H9 (cell line): ENCODE results near the gene GLDC. TPM values are rescaled to one million over a fixed set of nuclear protein-coding genes. Genes with fewer than 3 reads are reported as not detected.

Experiments
- DNase-seq: peaks from one replicate; pipeline ENCODE4 v3.0.0-alpha.2; 2017
- H2AFZ ChIP-seq: one replicate; pipeline ENCODE4 v1.6.1; 2013; ENCODE audit warnings: mild to moderate bottlenecking, low read length, control low read depth, moderate library complexity
- H2AK5ac ChIP-seq: 2 replicates; pipeline ENCODE4 v1.6.1; 2013; ENCODE audit warnings: low read length, control low read depth, mixed read lengths; ENCODE audit not compliant: insufficient read length
- H2BK120ac ChIP-seq: one replicate; pipeline ENCODE4 v1.6.1; 2013; ENCODE audit warnings: low read depth, mild to moderate bottlenecking, low read length, control low read depth, inconsistent platforms; ENCODE audit not compliant: poor library complexity, severe bottlenecking
- H2BK12ac ChIP-seq: 2 replicates; pipeline ENCODE4 v1.6.1; 2013; ENCODE audit warnings: low read length, control low read depth, mixed read lengths, low read depth; ENCODE audit not compliant: insufficient read length
- H2BK15ac ChIP-seq: 2 replicates; pipeline ENCODE4 v1.6.1; 2013; ENCODE audit warnings: low read depth, low read length, control low read depth
- H2BK20ac ChIP-seq: one replicate; pipeline ENCODE4 v1.6.1; 2013; ENCODE audit warnings: low read depth, mild to moderate bottlenecking, low read length, control low read depth, inconsistent platforms; ENCODE audit not compliant: poor library complexity, severe bottlenecking
- H2BK5ac ChIP-seq: 2 replicates; pipeline ENCODE4 v1.6.1; 2013; ENCODE audit warnings: low read length, control low read depth, mixed read lengths; ENCODE audit not compliant: insufficient read length
- H3K14ac ChIP-seq: 2 replicates; pipeline ENCODE4 v1.6.1; 2013; ENCODE audit warnings: low read length, control low read depth; ENCODE audit not compliant: insufficient read depth
- H3K18ac ChIP-seq: 2 replicates; pipeline ENCODE4 v1.6.1; 2013; ENCODE audit warnings: low read depth, mild to moderate bottlenecking, mixed read lengths, low read length, control low read depth; ENCODE audit not compliant: insufficient read length
- H3K23ac ChIP-seq: 2 replicates; pipeline ENCODE4 v1.6.1; 2013; ENCODE audit warnings: low read length, control low read depth, mixed read lengths, low read depth; ENCODE audit not compliant: insufficient read length
- H3K23me2 ChIP-seq: 2 replicates; pipeline ENCODE4 v1.6.1; 2013; ENCODE audit warnings: low read depth, mild to moderate bottlenecking, mixed read lengths, low read length, control low read depth; ENCODE audit not compliant: insufficient read length, poor library complexity, severe bottlenecking
- H3K27ac ChIP-seq: 2 replicates; pipeline ENCODE4 v1.5.1; 2013; ENCODE audit warnings: low read length, control low read depth, mixed read lengths, low read depth; ENCODE audit not compliant: insufficient read length
- H3K27me3 ChIP-seq: 2 replicates; pipeline ENCODE4 v1.6.1; 2013; ENCODE audit warnings: low read length, control low read depth, inconsistent platforms; ENCODE audit not compliant: insufficient read depth
- H3K4ac ChIP-seq: 2 replicates; pipeline ENCODE4 v1.6.1; 2013; ENCODE audit warnings: low read depth, mild to moderate bottlenecking, control low read depth, inconsistent platforms, low read length, moderate library complexity
- H3K4me1 ChIP-seq: 2 replicates; pipeline ENCODE4 v1.6.1; 2013; ENCODE audit warnings: low read length, control low read depth, inconsistent platforms; ENCODE audit not compliant: insufficient read depth
- H3K4me2 ChIP-seq: 2 replicates; pipeline ENCODE4 v1.6.1; 2013; ENCODE audit warnings: low read length, control low read depth, mixed read lengths; ENCODE audit not compliant: insufficient read length, insufficient read depth
- H3K56ac ChIP-seq: 2 replicates; pipeline ENCODE4 v1.6.1; 2013; ENCODE audit warnings: low read depth, mild to moderate bottlenecking, mixed read lengths, low read length, control low read depth; ENCODE audit not compliant: insufficient read length
- H3K79me1 ChIP-seq: 2 replicates; pipeline ENCODE4 v1.6.1; 2013; ENCODE audit warnings: low read depth, mild to moderate bottlenecking, moderate library complexity, low read length, control low read depth, inconsistent platforms; ENCODE audit not compliant: insufficient read depth, poor library complexity, severe bottlenecking
- H3K79me2 ChIP-seq: 2 replicates; pipeline ENCODE4 v1.6.1; 2013; ENCODE audit warnings: low read length, control low read depth, inconsistent platforms; ENCODE audit not compliant: insufficient read depth
- H3K9ac ChIP-seq: 2 replicates; pipeline ENCODE4 v1.6.1; 2013; ENCODE audit warnings: low read length, control low read depth, mixed read lengths; ENCODE audit not compliant: insufficient read length; ENCODE audit errors: extremely low read depth
- H3K9me3 ChIP-seq: one replicate; pipeline ENCODE4 v1.6.1; 2013; ENCODE audit warnings: low read depth, low read length, inconsistent platforms; ENCODE audit not compliant: control insufficient read depth
- H3T11ph ChIP-seq: one replicate; pipeline ENCODE4 v1.6.1; 2013; ENCODE audit warnings: mild to moderate bottlenecking, low read length, control low read depth, inconsistent platforms
- H4K20me1 ChIP-seq: one replicate; pipeline ENCODE4 v1.6.1; 2013; ENCODE audit not compliant: control insufficient read depth, insufficient read length, insufficient read depth
- H4K5ac ChIP-seq: 2 replicates; pipeline ENCODE4 v1.6.1; 2013; ENCODE audit warnings: low read depth, mild to moderate bottlenecking, mixed read lengths, low read length, control low read depth; ENCODE audit not compliant: insufficient read length
- H4K8ac ChIP-seq: replicated peaks from 2 replicates; pipeline ENCODE4 v1.6.1; 2013; ENCODE audit warnings: low read length, control low read depth, mixed read lengths, low read depth; ENCODE audit not compliant: insufficient read length
- H4K91ac ChIP-seq: 2 replicates; pipeline ENCODE4 v1.6.1; 2013; ENCODE audit warnings: low read depth, mild to moderate bottlenecking, moderate library complexity, mixed read lengths, low read length, control low read depth; ENCODE audit not compliant: insufficient read length
- H3K27ac Mint-ChIP-seq, 3 experiments: 2 replicates in 2 of 3; 3 replicates in 1 of 3; pipeline ENCODE4 v1.8.0; 2020 to 2021; ENCODE audit warnings: mixed read lengths in 3 of 3, mild to moderate bottlenecking in 1 of 3, moderate library complexity in 1 of 3
- H3K27me3 Mint-ChIP-seq: 2 replicates; pipeline ENCODE4 v1.8.0; 2021; ENCODE audit warnings: low read depth, mild to moderate bottlenecking, moderate library complexity, mixed read lengths
- H3K36me3 Mint-ChIP-seq, 3 experiments: 2 replicates in 2 of 3; 3 replicates in 1 of 3; pipeline ENCODE4 v1.8.0; 2020 to 2021; ENCODE audit warnings: low read depth in 3 of 3, mixed read lengths in 3 of 3; ENCODE audit not compliant: insufficient read depth in 1 of 3
- H3K4me1 Mint-ChIP-seq, 2 experiments: 2 replicates each; pipeline ENCODE4 v1.8.0; 2020; ENCODE audit warnings: mixed read lengths in 2 of 2
- H3K4me3 Mint-ChIP-seq, 2 experiments: 2 replicates in 1 of 2; 3 replicates in 1 of 2; pipeline ENCODE4 v1.8.0; 2020 to 2021; ENCODE audit warnings: mild to moderate bottlenecking in 2 of 2, mixed read lengths in 2 of 2, moderate library complexity in 1 of 2
- H3K9me3 Mint-ChIP-seq, 2 experiments: 2 replicates in 1 of 2; 3 replicates in 1 of 2; pipeline ENCODE4 v1.8.0; 2020; ENCODE audit warnings: mild to moderate bottlenecking in 2 of 2, mixed read lengths in 2 of 2, moderate library complexity in 1 of 2
- WGBS: extraction: QIAGEN DNeasy Blood & Tissue Kit; methylation state at CpG from one replicate; pipeline ENCODE4 v1.1.7; 2013; ENCODE audit warnings: missing lambda C conversion rate, low lambda C conversion rate, mixed read lengths; ENCODE audit not compliant: insufficient read length; ENCODE audit errors: extremely low coverage; 5-methylcytosine and 5-hydroxymethylcytosine counted together
- total RNA-seq: library from RNA; stranded (reverse); gene quantifications from 2 replicates; pipeline ENCODE4 v1.2.1, GENCODE V29; 2021
- TF ChIP-seq, protein P1 (sequence below): fragments of 200-600 bp; sonication (generic); conservative IDR thresholded peaks from 3 replicates; pipeline ENCODE4 v1.8.0; 2021; ENCODE audit warnings: antibody characterized with exemption, mild to moderate bottlenecking

Gene GLDC
- total RNA-seq, 1 experiment from 2014 or later = 74.4 TPM

DNA sequence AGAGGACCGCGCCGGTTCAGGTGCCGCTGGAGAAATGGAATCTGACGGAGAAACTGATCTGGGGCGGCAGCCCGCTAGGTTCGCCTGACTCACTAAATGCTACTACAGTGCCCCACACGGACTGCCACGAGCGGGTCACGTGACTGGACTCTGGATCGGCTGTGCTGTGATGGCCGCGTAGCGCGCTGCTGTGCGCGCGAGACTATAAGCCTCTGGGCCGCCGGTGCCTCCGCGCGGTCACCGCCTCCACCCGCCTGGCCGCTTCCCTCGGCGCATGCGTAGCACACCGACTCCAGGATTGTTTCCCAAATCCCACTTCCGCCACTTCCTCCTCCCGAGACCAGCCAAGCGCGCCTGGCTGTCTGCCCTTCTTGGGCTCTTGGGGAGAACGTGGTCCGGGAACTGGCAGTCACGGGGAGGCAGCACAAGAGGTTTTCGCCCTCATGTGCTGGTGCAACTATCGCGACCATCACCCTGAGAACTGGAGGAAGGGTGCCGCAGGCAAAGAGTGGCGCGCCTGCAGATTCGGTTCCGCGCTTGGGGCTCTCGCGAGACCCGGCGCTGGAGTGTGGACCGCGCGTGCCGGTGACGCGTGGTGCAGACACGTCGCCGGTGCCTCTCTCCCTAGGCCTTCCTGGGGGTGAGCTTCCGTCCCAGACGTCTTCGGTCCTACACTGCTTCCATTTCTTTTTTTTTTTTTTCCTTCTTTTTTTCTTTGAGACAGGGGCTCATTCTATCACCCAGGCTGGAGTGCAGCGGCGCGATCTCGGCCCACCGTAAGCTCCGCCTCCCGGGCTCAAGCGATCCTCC lies 35.8 kb upstream of the GLDC start:
- H3T11ph ChIP-seq = no peak overlapping the region
- peaks cover 2 to 10% (median 8%) of the 10 kb centered on the region in 3 experiments for H3K36me3 Mint-ChIP-seq
- no peak overlapping the region for H3K23ac ChIP-seq
- peak overlapping the region; percentile 91 for H3K4me3 Mint-ChIP-seq
- H3K18ac ChIP-seq = peak overlapping the region; percentile 95
- peak overlapping the region; percentile 47 for H4K5ac ChIP-seq
- WGBS = no CpG with 5 or more reads among the region's 72 CpGs
- H3K27me3 ChIP-seq = no peaks in the 10 kb centered on the region
- peak overlapping the region; percentile 80 for H2BK5ac ChIP-seq
- H4K91ac ChIP-seq = no peak overlapping the region
- H2BK20ac ChIP-seq = no peak overlapping the region
- peak overlapping the region; percentile 93 to 100 (median 100) for H3K27ac Mint-ChIP-seq
- H3K27me3 Mint-ChIP-seq = no peaks in the 10 kb centered on the region
- peak overlapping the region; percentile 99 for H3K14ac ChIP-seq
- no peak overlapping the region for H2AK5ac ChIP-seq
- H3K79me1 ChIP-seq = no peaks in the 10 kb centered on the region
- peaks cover 6 to 20% of the 10 kb centered on the region in 2 experiments for H3K4me1 Mint-ChIP-seq
- no peak overlapping the region for H2BK120ac ChIP-seq
- peak overlapping the region; percentile 81 for H3K4me2 ChIP-seq
- no peaks in the 10 kb centered on the region for H4K20me1 ChIP-seq
- no peak overlapping the region for H2BK12ac ChIP-seq
- peak overlapping the region; percentile 89 for H3K27ac ChIP-seq
- H3K4ac ChIP-seq = no peak overlapping the region
- no peaks in the 10 kb centered on the region for H3K4me1 ChIP-seq
- peaks cover 7% of the 10 kb centered on the region for H3K23me2 ChIP-seq
- peak; percentile 98 for DNase-seq
- H3K79me2 ChIP-seq = no peaks in the 10 kb centered on the region
- H3K9me3 ChIP-seq = no peaks in the 10 kb centered on the region
- H2BK15ac ChIP-seq = no peak overlapping the region
- peak overlapping the region; percentile 98 for H3K9ac ChIP-seq
- H2AFZ ChIP-seq = no peak overlapping the region
- H3K56ac ChIP-seq = no peak overlapping the region
- 0 out of 5 replicates have a peak, but pooled peaks cover 0 to 2% of the 10 kb centered on the region in 2 experiments for H3K9me3 Mint-ChIP-seq
- TF ChIP-seq, protein P1, sequence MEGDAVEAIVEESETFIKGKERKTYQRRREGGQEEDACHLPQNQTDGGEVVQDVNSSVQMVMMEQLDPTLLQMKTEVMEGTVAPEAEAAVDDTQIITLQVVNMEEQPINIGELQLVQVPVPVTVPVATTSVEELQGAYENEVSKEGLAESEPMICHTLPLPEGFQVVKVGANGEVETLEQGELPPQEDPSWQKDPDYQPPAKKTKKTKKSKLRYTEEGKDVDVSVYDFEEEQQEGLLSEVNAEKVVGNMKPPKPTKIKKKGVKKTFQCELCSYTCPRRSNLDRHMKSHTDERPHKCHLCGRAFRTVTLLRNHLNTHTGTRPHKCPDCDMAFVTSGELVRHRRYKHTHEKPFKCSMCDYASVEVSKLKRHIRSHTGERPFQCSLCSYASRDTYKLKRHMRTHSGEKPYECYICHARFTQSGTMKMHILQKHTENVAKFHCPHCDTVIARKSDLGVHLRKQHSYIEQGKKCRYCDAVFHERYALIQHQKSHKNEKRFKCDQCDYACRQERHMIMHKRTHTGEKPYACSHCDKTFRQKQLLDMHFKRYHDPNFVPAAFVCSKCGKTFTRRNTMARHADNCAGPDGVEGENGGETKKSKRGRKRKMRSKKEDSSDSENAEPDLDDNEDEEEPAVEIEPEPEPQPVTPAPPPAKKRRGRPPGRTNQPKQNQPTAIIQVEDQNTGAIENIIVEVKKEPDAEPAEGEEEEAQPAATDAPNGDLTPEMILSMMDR = no peak
- H4K8ac ChIP-seq = no peak overlapping the region
